ENCODE measurements around the gene ALDH7A1.

Gene ALDH7A1

DNA sequence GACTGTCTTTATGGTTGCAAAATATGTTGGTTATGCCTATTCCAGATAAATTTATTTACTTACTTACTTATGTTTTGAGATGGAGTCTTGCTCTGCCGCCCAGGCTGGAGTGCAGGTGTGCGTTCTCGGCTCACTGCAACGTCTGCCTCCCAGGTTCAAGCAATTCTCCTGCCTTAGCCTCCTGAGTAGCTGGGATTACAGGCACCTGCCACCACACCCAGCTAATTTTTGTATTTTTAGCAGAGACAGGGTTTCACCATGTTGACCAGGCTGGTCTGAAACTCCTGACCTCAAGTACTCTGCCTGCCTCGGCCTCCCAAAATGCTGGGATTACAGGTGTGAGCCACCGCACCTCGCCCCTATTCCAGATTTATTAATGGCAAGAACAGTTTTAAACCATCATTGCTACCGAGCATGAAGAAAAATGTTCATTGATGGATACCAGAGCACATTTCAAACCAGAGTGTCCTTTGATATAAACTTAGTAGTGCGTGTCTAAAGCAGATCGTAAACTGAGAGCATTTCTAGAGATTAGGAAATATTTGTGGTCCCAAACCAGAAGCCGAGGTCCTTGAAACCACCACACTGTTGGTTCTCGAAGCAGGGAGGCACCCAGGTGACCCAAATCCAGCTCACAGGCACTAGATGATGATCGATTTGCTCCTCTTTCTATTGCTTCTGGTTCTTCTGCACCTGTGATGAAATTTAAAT lies 86.6 kb downstream of the ALDH7A1 start:
- DNase-seq (ENCODE audit: low read depth in 2 of 2), result no peak

DNA sequence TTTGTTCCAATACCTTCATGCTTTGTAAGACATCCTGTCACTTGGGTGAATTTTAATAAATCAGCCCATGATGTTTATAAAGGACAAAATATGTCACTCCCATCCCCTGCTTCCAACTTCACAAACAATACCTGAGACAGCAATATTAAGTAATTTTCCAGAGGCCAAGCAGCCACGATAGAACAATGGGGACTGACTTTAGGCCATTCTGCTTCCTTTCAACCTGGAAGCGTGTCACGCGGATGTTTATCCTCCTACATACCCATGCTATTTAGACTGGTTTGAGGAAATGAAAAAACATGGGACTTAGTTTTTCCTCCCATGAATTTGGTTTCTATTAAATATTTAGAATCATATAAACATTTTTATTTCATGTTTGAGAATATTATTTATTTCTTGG lies 88.9 kb downstream of the ALDH7A1 start:
- no peak for DNase-seq (ENCODE audit: low read depth in 2 of 2)

DNA sequence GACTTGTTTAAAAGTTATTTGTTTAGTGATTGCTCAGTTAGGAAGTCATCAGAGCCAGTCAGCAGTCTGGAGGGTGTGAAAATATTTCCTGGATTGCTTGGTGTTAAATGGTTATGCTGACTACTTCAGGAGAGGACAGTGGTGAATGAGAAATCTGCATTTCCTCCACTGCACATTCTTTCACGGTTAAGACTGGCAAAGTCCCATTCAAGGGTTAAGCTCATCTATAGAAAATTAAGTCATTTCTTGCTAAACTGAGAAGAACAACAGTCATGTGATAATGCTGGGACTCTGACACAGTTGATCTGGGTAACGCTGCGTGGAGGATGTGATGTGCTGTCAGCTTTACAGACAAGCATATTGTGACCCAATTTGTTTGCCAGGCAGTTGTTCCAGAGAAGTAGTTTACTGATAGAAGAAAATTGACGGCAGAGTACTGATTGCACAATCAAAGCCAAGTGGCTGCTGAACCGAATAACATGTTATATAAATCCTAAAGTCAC lies 91.4 kb downstream of the ALDH7A1 start:
- DNase-seq (ENCODE audit: low read depth in 2 of 2), result no peak

DNA sequence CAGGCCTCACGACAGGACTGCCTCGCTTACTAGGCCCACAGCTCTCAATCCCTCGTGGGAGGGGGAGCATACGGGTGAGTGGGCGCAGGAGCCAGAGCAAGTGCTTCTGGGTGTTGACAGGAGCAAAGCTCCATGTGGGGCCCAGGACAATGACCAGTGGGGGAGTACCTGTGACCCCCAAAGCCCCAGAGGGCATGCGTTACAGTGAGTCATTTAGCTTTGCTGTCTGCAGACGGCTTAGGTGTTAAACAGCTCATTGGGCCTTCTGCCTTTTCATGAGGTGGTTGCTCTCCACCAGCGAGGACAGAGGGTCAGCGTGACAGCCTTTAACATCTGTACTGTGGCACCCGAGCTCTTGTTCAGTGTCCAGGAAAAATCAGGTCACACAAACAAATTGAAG lies 93.6 kb downstream of the ALDH7A1 start:
- DNase-seq (ENCODE audit: low read depth in 2 of 2), result no peak

DNA sequence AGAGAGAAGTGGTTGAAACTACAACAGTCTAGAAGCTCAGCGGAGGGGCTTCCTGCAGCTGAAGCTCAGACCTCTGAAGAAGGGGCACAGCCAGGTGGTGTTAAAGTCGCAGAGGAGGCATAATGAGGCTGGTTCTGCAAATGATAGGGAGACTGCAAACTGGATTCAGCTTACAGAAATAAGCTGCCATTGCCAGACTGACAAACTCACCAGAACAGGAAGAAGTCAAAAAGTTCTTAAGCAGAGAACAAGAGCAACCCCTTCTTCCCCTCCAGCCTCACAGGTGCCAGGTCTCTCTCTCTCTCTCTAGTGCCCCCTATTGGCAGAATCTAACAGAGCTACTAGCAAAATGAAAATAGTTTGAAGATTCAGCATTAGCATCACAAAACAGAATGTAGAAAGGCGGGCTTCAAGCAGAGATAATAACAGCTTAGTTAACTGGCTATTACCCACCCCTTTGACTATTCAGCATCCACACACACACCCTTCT lies 95.1 kb downstream of the ALDH7A1 start:
- no peak for DNase-seq (ENCODE audit: low read depth in 2 of 2)

DNA sequence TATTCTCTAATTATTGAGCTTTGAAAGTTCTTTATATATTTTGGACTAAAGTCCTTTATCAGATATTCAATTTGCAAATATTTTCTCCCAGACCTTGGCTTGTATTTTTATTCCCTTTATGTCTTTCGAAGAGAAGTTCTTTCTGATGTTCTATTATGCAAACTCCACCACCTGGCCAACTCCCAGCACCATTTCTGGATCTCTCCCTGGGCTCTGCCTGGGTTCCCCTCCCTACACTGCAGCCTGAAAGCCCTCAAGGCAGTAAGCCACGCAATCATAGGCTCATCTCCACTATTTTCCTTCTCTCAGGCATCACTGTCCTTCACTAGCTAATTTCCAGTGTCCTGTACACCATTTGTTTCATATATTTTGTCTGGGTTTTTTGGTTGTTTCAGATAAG lies 95.7 kb downstream of the ALDH7A1 start:
- no peak for DNase-seq (ENCODE audit: low read depth in 2 of 2)

DNA sequence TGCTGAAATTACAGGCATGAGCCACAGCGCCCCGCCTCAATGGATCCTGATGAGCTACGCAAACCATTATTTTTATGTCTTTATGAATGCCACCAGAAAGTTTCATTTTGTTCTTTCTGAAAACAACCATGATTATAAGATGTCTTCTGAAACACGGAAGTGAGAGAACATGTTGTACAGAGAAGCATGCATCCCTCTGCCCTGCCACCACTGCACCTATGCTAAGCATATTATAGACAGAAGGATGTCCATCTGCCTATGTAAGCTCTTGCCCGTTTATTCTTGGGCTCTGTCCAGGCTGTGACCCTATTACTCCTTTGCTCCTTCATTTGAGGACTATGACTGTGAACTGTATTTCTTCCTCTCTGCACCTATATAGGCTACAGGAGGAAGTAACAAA lies 97.5 kb downstream of the ALDH7A1 start:
- no peak for DNase-seq (ENCODE audit: low read depth in 2 of 2)

DNA sequence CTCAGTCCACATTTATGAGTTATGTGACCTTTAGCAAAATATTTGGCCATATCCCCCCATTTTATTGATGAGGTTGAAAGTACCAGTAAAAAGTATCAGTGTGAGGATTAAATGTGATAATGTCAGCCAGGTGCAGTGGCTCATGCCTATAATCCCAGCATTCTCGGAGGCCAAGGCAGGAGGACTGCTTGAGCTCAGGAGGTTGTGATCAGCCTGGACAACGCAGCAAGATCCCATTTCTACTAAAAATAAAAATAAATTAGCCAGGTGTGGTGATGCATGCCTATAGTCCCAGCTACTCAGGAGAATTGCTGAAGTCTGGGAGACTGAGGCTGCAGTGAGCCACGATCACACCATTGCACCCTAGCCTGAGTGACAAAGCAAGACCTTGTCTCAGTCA lies 100.6 kb downstream of the ALDH7A1 start:
- no peak for DNase-seq (ENCODE audit: low read depth in 2 of 2)

DNA sequence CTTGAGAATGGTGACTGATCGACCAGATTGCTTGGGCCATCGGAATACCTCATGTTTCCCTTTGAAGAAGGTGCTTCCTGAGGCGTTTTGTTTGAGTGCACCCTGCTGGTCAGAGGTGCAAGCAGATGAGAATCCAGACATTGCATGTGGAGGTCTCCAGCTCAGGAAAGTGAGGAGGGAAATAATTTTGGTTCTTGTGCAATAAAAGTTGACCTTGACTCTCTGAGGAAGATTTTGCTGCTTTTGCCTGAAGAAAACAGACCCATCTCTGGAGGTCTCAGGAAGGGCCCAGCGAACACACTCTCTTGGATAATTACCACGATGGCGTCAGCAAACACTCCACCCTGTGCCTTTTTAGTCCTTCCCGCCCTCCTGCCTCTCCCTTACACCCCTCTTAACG lies 102.1 kb downstream of the ALDH7A1 start:
- DNase-seq (ENCODE audit: low read depth in 2 of 2), result no peak

DNA sequence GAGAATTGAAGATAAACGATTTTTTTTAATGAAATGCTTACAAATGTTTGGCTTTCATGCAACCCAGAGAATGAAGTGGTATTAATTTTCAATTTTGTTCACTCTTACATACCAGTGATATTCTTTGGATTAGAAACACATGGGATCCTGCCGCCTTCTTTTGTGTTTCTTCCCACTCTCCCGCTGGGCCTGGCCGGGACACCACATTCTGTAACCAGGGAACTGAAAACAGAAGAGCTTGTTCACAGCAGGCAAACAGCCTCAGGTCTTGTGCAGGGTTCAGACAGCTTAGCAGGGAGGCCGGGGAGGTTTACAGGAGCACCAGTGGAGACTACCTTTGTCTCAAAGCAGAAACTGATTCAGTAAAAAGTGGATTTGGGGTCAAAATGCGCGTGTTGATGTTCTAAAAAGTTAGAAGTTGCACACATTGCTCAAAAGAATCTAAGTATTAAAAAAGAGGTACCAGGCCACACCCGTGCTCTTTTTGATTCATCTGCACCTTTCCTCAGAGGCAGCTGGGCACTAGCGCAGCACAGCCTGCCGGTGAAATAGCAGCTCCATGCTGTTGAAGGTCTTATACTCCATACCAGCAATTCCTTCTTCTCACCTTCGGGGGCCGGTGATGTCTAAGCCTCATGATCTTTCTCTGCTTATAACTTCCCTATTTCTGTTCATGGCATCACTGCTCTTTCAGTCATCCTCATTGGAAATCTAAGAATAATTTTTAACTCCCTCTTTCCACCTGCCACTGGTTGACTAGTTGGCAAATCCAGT lies 104.7 kb downstream of the ALDH7A1 start:
- no peak for DNase-seq (ENCODE audit: low read depth in 2 of 2)

DNA sequence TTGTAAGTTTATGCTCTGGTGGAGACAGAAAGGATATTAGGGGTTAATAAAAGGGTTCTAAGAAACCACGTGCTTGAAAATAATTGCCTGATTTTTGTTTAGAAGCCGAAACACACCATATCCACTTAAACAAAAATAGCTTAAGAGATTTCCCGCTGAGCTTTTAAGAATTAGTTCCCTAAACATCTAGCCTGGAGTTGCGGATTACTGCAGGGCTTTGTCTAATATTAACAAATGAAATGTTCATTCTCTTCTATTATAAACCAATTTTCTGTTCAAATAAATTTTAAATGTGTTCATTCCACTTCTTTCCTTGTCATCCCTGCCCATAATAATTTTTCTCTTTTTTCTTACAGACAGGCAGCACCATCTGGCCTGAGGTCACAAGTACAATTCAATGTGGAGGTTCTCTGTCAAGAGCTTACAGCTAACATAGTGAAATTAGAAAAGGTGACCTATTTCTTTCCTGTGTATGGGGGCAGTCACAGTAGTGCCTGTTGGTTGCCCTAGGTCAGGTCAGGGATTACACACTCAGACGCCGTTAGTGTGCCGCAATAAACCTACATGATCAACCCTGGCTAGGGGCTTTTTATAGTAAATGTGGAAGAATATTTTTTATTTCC lies 106.5 kb downstream of the ALDH7A1 start:
- no peak for DNase-seq (ENCODE audit: low read depth in 2 of 2)

DNA sequence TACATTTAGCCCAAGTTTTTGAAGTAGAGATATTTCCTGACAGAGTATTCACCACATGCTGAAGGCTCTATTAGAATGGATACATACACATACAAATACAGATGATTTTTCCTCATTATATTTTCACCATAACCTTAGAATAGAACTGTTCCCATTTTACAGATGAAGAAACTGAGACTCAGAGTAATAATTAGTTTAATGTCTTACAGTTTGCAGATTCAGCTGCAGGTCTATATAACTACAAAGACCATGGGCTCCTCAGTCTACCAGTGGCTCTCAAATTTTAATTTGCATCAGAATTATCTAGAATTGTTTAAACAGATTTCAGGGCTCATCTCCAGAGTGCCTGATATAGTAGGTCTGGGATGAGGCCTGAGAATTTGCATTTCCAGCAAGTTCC lies 107.4 kb downstream of the ALDH7A1 start:
- no peak for DNase-seq (ENCODE audit: low read depth in 2 of 2)

DNA sequence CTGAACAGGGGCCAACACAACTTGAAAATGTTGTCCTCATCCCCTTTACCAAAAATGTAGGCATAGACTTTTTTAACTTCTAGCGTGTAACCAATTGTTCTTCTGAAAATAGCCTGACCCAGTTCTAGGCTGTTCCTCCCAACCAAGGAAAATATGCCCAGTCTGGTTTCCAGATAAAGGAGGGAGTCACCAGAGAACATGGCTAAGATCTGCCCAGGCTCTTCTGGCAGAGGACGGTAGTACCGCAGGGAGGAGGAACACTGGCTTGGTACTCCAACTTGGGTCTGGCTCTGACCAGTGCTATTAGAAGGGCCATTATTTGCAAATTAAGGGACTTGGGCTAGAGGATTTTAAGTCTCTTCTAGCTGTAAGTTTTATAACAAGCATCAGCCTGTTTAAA lies 108.7 kb downstream of the ALDH7A1 start:
- DNase-seq (ENCODE audit: low read depth in 2 of 2), result no peak

DNA sequence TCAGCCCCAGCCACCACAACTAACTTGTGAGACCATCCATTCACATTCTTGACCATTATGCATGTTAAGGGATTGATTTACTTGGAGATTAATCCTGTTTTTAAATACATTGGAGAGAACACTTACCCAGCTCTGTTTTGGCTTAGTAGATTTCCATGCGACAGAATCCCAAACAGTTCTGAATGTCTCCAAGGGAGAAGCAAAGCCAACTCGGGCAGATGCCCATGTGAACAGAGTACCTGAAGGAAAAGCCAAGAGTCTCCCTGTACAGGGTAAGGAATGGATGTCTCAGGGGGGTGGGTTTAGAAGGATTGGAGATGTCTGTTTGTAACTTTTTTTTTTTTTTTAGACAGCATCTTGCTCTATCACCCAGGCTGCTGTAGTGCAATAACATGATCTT lies 110.8 kb downstream of the ALDH7A1 start:
- no peak for DNase-seq (ENCODE audit: low read depth in 2 of 2)

DNA sequence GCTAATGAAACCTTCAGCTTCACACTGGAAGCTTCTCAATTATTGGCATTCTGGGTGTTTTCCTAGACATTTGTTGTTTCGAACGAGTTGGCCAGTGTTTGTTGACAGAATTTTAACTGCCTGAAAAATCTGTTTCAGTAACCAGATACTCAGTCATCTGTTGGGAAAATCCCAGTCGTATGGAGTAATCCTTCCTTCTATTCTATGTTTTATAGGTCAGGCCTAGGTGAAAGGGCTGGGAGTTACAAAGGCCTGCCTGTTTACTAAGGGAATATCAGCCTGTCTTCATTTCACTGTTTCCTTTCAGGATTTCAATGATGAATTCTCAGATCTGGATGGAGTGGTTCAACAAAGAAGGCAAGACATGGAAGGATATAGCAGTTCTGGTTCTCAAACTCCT lies 111.9 kb downstream of the ALDH7A1 start:
- no peak for DNase-seq (ENCODE audit: low read depth in 2 of 2)

DNA sequence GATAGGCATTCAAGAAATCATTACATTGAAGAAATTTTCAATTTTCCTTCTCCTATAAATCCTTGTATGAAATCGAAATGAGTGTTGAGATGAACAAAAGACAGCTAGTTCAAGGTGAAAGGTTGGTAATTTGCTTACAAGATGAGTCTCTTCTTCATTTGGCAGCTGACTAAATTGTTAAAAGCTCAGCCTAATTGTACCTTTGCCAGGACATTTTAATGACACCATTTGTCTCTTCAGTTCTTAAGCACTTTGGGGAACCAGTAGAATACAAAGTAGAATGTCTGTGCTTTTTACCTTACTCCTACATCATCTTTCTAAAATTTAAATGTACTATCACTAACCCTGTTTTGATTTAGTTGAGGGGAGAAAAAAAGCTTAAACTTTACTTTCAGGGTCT lies 112.4 kb downstream of the ALDH7A1 start:
- DNase-seq (ENCODE audit: low read depth in 2 of 2), result no peak

DNA sequence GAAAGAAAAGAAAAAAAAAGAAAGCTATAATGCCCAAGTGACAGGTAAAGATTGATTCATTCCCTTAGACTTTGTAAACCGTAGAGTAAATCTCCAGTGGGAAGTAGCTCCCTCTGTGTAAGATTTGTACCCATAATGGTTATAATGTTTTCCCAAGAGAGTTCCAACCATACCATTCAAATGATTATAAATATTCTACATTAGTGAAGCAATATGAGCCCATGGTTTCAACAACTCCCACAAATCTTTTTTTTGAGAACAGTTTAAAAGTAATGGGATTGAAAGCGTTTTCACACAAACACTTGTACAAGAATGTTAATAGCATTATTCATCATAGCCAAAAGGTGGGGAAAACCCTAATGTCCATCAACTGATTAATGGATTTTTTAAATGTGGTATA lies 113.8 kb downstream of the ALDH7A1 start:
- DNase-seq (ENCODE audit: low read depth in 2 of 2), result no peak

Measured in stimulated activated CD8-positive, alpha-beta memory T cell treated with anti-CD3 and anti-CD28 coated beads, Interleukin-15, amount 100 ng/mL, for 4 hours (primary cell).